Ureter (tissue), 1 donor: ENCODE measurements around the gene TRAPPC6A. TPM values are rescaled to one million over a fixed set of nuclear protein-coding genes. Genes with fewer than 3 reads are reported as not detected.

Source experiments
- DNase-seq: peaks from one replicate; pipeline ENCODE4 v3.0.0-alpha.2; 2020; ENCODE audit warnings: low spot score
- total RNA-seq: library from RNA; stranded (reverse); gene quantifications from one replicate; pipeline ENCODE4 v1.2.4, GENCODE V29; 2023
- donor health status: DM: yes; HTN: yes; CAD: no.

The TRAPPC6A gene
- total RNA-seq, 1 donor from 2014 or later, result 37.7 TPM

DNA sequence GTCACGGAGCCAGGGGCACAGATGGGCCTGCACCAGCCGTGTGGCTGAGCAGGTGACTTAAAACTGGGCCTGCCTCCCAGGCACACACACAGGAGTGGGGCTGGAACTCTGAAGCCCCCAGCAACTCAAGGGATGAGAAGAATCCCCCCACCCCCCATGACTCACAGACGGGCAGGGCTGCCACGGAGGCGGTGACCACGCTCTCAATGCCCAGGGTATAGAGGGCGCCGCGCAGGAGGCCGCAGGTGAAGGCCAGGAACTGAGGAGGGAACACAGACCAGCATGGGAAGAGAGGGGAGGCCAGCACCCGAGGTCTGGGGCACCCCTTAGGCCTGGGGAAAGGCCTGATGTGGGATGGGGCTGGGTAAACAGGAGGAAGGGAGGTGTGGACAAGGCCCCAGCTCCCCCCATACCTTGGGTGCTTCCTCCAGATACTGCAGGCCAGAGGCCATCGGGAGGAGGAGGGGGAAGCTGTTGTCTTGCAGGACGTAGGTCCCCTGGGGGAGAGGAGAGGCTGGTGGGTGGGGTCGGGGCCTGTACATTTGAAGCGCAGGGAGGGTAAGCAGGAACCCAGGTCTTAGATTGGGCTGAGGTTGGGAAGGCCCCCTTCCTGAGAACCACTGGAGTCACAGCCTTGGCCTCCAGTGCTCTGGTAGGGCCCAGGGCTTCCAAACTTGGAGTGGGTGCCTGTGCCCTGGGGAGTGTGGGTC lies 14.1 kb downstream of the TRAPPC6A start:
- DNase-seq, result no peak

DNA sequence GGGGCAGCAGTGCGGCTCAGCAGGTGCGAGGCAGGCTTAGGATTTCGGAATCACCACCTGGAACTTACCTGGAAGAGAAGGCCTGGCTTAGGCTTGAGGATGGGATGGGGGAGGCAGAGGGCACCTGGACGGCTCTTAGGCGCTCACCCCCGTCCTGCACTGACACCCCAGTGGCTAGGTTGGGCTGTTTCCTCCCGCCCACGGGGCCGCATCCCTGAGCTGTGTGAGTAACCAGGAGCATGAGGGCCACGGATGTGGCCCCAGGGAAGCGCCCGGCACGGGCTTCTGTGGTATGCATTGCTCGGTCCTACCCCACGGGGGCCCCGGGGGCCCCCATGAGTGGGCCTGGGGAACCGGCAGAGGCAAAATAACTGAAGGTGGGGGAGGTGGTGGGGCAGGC lies 14.9 kb downstream of the TRAPPC6A start:
- no peak for DNase-seq

DNA sequence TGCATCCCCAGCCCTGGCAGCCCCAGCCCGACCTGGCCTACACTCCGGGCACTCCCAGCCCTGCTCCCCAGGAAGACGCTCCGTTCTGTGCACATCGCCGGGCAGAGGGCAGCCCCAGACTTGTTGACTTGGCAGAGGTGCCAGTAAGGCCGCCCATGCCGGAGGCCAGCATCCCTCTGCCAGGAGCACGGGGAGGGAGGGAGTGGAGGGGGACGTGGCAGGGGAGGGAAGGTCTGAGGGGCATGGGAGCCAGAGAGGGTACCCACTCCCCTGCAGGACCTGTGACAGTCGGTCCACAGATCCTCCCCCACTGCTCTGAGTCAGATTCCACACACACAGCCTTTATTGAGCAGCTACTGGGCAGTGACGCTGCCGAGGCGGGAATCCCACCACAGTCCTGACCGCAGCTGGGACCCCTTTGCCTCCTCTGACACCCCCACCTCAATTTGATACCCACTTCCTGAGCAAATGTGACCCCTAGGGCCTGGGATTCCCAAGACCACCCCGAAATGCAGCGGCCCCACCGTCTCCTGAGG lies 15.4 kb downstream of the TRAPPC6A start:
- peak; percentile 65 for DNase-seq

GRCh38 chr19:45161738-45162607 lies 16.1 kb downstream of the TRAPPC6A start:
- no peak for DNase-seq

DNA sequence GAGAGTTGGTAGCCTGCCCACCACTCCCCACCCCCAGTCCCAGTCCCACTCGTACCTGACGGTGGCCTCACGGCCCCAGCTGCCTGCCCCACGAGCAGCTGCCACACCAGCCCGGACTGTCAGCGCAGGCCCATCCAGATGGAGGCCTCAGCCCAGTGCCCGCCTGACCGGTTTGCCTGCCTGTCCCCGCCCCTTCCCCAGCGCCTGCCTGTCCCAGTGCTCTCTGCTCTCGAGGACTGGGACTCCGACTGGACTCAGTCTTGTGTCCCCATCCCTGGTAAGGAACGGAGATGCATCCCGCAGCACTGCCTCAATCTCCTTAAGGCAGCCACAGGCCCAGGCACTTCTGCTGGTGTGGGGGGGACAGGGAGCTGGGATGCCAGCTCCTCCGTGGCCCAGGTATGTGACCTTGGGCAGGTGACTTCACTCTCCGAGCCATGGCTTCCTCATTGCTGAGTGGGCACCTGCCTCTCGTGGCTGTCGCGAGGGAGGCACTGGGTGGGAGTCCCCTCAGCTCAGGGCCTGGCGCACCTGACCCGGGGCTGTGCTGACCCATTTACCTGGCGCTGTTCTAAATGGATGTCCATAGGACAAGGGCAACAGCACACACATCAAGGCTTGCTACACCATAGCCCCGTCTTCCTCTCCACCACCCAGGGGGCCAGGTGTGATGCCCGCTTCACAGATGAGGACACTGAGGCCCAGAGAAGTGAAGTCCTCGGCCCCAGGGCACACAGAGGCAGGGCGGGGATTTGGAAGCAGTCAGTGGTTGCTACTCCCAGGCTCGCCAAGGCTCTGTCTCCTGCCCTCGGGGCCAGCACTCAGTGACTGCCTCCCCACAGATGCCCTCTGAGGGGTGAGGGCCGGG lies 16.9 kb downstream of the TRAPPC6A start, which contains the start of gene NKPD1:
NKPD1 (minus strand) TSS at position 113 of the 868 bp plus-strand sequence. CDS start 832 bp downstream, outside the sequence.
- DNase-seq, result peak; percentile 82

DNA sequence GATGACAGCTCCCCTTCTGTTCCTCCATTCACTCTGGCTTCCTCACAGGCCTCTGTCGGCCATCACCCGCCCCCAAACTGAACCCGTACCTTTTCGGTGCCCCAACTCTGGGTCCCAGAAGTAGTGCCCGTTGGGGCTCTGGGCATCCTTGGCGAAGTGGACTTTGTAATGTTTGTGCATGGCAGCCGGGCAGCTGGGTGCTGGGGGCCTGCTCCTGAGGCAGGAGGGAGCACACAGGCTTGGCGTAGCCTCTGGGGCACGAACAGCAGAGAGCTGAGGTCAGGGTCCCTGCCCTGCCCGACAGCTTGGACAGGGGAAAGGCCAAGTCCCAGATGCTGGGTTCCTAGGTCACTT lies 18.1 kb downstream of the TRAPPC6A start:
- no peak for DNase-seq

- DNase-seq, result no peak
Measured at GRCh38 chr19:45159210-45159970, 18.6 kb downstream of the TRAPPC6A start.

GRCh38 chr19:45158503-45159209 lies 19.4 kb downstream of the TRAPPC6A start:
- DNase-seq, result no peak

- peak; percentile 75 for DNase-seq
Measured at GRCh38 chr19:45156751-45157150, 21.3 kb downstream of the TRAPPC6A start.

DNA sequence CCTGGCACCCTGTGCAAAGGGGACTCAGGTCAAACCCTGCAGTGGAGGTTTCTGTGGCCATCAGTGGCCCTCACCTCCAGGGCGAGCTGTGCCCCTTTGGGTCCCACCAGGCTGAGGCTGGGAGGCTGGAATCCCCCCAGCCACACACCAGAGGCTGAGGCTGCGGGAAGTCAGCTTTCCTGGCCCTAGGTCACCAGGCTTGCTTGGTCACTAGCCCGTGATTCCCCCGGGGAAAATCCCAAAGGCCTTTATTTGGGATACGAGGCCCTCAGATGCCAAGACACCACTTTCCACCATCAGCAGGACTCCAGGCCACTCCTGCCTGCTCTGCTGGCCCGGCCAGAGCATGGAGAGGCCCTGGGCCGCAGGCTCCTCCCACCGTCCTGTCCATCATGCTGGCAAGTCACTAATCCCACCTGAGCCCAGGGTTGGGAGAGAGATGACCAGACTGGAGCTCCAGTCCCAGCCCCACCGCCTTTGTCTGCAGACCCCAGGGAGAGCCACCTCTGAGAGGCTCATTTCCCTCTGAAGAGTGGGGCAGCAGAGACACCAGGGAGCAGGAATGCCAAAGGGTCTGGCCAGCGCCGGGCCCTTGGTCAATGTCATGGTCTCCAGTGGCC lies 21.9 kb downstream of the TRAPPC6A start:
- no peak for DNase-seq

GRCh38 chr19:45154064-45154827 lies 23.8 kb downstream of the TRAPPC6A start:
- no peak for DNase-seq

DNA sequence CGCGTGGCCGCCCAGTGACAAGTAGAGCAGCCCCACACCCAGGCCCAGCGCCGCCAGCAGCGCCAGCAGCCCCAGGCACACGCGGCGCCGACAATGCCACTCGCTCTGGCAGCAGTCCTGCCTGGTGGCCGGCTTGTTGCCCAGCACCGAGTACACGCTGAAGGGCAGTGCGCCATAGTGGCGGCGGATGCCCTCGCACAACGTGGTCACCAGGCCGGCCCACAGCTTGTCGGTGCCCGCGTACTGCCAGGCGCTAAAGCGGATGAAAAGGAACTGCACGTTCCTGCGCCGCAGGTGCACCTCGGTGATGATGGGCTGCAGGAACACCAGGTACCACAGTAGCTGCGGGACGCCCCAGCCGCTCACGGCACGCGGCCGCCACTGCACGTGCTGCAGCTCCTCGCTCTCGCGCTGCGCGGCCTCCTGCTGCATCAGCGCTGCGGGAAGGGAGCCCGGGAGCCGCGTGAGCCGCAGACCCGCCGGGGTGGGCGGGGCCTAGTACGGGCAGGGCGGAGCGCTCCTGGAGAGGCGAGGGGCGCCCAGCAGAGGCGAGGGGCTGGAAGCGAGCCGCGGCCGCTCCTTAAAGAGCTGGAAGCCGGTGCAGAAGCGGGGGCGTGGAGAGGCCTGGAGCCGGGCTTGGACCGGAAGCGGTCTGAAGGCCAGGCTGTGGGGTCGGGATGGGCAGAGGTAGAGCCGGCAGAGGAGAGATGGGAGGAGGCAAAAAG lies 24.5 kb downstream of the TRAPPC6A start:
- DNase-seq, result no peak

DNA sequence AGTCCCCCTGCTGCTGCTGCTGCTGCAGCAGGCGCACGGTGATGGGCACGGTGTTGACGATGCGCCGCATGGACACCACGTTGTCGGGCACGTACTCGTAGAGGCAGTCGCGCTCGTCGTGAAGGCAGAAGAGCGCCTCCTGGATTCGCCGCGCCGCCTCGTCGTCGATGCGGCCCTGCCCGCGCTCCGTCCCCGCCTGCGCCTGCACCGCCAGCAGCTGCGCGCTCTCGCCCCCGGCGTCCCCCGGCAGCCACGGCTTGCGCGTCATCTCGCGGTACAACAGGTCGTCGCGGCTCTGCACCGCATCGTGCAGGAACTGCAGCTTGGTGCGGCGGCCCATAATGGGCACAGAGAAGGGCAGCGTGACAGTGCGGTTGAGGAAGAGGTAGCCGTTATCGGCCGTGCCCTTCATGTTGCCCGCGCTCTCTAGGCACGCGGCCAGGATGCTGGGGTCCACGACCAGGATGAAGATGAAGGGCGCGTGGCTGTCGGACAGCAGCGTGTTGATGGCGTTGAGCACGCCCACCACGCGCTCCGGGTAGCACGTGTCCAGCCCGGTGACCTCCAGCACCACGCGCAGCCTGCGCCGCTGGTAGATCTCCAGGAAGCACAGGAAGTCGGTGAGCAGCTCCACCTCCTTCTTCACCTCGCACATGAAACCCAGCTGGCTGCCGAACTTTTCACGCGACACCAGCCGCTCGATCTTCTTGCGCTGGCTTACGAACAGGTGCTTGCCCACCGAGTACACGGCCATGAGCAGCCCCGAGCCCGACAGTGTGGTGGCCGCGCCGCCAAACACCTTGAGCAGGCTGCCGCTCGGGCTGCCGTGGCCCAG lies 25.3 kb downstream of the TRAPPC6A start:
- peak; percentile 66 for DNase-seq

GRCh38 chr19:45151821-45152503 lies 26.1 kb downstream of the TRAPPC6A start:
- DNase-seq, result no peak

GRCh38 chr19:45151320-45151719 lies 26.7 kb downstream of the TRAPPC6A start:
- no peak for DNase-seq

- DNase-seq, result no peak
Measured at GRCh38 chr19:45150751-45151281, 27.2 kb downstream of the TRAPPC6A start.

DNA sequence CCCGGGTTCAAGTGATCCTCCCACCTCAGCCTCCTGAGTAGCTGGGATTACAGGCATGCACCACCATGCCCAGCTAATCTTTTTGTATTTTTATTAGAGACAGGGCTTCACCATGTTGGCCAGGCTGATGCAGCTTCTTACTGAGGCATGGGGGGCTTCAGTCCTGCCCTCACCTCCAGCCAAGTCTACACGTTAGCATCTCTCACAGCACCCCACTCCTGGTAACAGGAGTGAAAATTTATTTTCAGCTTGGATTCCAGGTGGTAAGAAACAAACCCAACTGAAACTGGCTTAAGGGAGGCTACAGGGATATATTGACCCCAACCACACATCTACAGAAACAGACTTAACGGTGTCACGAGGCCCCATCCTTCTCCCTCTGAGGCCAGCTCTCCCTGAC lies 27.9 kb downstream of the TRAPPC6A start:
- DNase-seq, result no peak
